ENCODE measurements around the gene APLP1. TPM values are rescaled to one million over a fixed set of nuclear protein-coding genes. Genes with fewer than 3 reads are reported as not detected.
"Not testable (repeated sequence)": the region's sequence is repeated elsewhere in the genome, so short reads cannot be mapped to it uniquely, and the experiment has no call there.

APLP1 gene
- total and polyA plus RNA-seq, 12 donors, result 2.7 to 63.5 (median 24.9) TPM

GRCh38 chr19:35889370-35890112 lies 21.2 kb downstream of the APLP1 start:
- Histone ChIP-seq H3K4me3 (no peak overlapping the region), H3K4me1 (no peaks in the 10 kb centered on the region), H3K27me3 (no peaks in the 10 kb centered on the region), H3K9me3 (no peaks in the 10 kb centered on the region), H3K36me3 (peaks cover 0 to 77% (median 21%) of the 10 kb centered on the region in 9 donors), H3K27ac (no peak overlapping the region)
- 94% methylated on average over 18 of the region's 18 CpGs for WGBS, 2 donors
- peak in 1 of 8 donors; percentile 57 for ATAC-seq
- intact Hi-C loops (cut with DNase I), result no loop called here
- no peak for TF ChIP-seq CTCF (IDR thresholded peaks at IDR 0.05)
- DNase-seq, result no peak

- ATAC-seq (peak in 1 of 8 donors; percentile 26), DNase-seq (no peak)
- no peak overlapping the region for H3K4me3 ChIP-seq
- peaks cover 0 to 83% (median 21%) of the 10 kb centered on the region in 9 donors for H3K36me3 ChIP-seq
- no peak overlapping the region for H3K27ac ChIP-seq
- no peaks in the 10 kb centered on the region for H3K27me3 ChIP-seq
- 91 to 95% methylated on average over 13 of the region's 13 CpGs for WGBS, 2 donors
- TF ChIP-seq CTCF (IDR thresholded peaks at IDR 0.05), result no peak
- no peaks in the 10 kb centered on the region for H3K9me3 ChIP-seq
- intact Hi-C loops (cut with DNase I), result no loop called here
- H3K4me1 ChIP-seq, result no peaks in the 10 kb centered on the region
Observed at GRCh38 chr19:35890113-35890650, 21.8 kb downstream of the APLP1 start.

GRCh38 chr19:35891819-35892218 lies 23.4 kb downstream of the APLP1 start:
- intact Hi-C loops (cut with DNase I); H3K27me3 ChIP-seq; H3K4me3 ChIP-seq; ATAC-seq; DNase-seq; H3K4me1 ChIP-seq; H3K9me3 ChIP-seq; H3K27ac ChIP-seq: not testable (repeated sequence)
- H3K36me3 ChIP-seq, result peaks cover 0 to 100% (median 21%) of the 10 kb centered on the region in 9 donors
- WGBS, 2 donors, result 93 to 96% methylated on average over 3 of the region's 3 CpGs

GRCh38 chr19:35894342-35894741 lies 26.0 kb downstream of the APLP1 start:
- Histone ChIP-seq H3K36me3 (peaks cover 0 to 90% (median 8%) of the 10 kb centered on the region in 9 donors), H3K27me3 (no peaks in the 10 kb centered on the region), H3K4me3 (no peak overlapping the region), H3K9me3 (no peaks in the 10 kb centered on the region), H3K4me1 (peaks cover 0 to 18% (median 9%) of the 10 kb centered on the region in 9 donors), H3K27ac (no peak overlapping the region)
- ATAC-seq (no peak), DNase-seq (no peak)
- 90 to 99% methylated on average over 2 of the region's 2 CpGs for WGBS, 2 donors
- no peak for TF ChIP-seq CTCF (IDR thresholded peaks at IDR 0.05)
- intact Hi-C loops (cut with DNase I), result no loop called here
